Measurements from ENCODE around the gene TLR5.
A peak's percentile ranks its signal among the peaks of the same experiment; 100 is the strongest.

Gene TLR5

DNA sequence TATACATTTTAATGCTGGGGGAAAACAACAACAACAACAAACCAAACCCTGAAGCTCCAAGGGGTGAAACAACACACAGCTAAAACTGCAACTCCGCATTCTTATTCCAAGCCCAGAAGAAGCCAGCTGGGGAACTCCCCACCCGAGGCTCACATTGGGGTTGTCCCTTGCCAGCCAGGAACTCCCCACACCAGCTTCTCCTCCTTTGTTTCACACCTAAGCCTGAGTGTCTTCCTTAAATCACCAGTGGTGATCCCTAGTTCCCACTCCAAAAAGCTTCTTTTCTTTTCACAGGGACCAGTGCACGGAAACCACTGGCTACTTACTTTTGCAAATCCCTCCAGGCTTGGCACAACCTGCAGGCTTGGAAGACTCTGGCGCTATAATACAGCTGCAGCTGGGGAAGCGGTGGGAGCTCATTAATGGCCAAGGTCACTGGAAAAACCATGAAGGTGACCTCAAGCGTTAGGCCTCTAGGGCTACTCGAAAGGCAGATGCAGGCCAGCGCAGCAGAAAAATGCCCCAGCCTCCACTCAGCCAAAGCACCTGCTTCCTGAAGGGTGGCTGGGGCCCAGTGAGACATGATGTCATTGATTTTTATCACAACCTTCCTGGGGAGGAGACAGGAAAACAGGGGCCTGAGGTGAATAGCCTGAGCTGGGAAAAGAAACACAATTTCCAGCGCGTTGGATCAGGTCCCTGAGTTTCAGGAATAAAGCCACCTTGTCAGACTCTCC lies 40.1 kb downstream of the TLR5 start:
- DNase-seq, result no peak

DNA sequence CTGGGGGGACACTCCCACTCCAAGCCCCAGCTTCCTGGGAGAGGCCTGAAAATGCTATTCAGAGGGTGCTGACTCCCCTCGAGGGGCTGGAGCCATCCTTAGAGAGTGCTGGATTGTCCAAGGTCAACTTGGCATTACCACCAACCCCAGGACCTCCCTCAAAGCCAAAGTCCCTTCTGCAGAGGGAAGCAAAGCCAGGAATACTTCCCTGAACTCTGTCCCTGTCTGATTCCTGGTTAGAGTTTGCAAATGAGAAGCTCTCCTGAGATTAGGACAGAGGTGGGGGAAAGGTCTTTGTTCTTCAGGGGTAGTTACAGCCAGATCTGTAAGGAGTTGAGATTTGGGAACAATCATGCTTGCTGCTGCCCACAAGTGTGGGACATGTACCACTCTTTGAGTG lies 45.3 kb downstream of the TLR5 start:
- DNase-seq, result no peak

DNA sequence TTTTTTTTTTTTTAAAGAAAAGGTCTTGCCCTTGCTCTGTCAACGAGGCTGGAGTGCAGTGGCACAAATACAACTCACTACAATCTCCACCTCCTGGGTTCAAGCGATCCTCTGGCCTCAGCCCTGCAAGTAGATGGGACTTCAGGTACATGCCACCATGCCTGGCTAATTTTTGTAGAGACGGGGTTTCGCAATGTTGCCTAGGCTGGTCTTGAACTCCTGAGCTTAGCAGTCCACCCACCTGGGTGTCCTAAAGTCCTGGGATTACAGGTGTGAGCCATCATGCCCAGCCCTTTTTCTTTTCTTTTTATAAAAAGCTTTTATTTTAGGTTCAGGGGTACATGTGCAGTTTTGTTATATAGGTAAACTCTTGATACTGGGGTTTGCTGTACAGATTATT lies 47.2 kb downstream of the TLR5 start:
- DNase-seq, result no peak

DNA sequence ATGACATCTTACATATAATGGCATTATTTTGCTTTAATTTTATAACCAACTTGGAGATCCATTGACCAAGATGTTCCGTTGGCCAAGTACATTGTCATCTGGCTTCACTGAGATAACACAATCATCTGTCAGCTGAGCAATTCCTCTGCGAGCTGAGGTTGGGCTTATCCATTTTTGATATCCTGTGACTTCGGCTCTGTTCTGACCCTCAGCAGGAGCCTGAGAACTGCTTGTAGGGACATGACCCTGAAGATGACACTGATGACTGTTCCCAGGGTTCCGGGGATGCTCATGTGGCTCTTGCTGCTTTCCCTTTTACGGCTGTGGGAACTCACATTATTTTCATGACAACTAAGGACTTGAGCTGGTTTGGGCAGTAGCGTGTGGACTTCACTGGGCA lies 51.2 kb downstream of the TLR5 start:
- DNase-seq, result no peak

DNA sequence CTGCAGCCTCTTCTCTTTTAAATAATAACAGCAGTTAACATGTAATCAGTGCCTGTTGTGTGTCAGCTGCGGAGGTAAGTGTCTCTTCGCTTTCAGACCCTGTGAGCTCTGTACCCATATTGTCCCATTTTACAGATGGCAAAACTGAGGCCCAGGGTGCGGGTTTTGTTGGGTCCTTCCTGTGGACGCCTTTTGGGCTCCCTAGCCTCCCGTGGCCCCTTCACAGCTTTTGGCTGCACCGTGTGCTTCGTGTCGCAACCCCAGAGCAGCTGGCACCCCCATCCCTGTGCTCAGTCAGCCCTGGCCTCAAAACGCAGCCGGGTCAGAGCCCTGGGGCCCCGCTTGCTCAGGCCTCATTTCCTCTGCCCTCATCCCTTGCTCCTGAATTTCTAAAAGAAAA lies 53.8 kb downstream of the TLR5 start:
- DNase-seq, result no peak

DNA sequence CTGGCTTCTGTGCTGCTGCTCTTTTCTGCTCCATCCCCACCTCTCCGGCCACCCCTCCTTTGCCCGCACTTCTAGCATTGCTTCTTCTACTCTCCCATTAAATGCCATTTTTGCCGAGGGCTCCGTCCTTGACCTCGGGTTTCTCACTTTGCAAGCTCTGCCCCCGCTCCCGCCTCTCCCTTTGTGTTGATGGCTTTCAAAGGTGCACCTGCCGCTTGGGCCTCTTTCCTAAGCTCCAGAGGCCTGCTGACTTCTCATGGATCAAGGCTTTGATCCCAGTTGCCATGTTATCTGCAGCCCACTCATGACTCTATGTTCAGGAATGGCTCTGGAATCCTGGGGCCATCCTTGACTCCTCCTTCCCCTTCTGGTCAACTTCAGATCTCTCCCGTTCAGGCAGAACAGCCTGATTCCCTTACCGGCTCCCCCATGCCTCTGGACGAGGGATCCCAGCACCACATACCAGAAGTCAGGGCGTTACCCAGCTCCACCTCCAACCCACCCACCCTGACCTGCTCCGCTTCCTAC lies 54.3 kb downstream of the TLR5 start:
- DNase-seq, result no peak

DNA sequence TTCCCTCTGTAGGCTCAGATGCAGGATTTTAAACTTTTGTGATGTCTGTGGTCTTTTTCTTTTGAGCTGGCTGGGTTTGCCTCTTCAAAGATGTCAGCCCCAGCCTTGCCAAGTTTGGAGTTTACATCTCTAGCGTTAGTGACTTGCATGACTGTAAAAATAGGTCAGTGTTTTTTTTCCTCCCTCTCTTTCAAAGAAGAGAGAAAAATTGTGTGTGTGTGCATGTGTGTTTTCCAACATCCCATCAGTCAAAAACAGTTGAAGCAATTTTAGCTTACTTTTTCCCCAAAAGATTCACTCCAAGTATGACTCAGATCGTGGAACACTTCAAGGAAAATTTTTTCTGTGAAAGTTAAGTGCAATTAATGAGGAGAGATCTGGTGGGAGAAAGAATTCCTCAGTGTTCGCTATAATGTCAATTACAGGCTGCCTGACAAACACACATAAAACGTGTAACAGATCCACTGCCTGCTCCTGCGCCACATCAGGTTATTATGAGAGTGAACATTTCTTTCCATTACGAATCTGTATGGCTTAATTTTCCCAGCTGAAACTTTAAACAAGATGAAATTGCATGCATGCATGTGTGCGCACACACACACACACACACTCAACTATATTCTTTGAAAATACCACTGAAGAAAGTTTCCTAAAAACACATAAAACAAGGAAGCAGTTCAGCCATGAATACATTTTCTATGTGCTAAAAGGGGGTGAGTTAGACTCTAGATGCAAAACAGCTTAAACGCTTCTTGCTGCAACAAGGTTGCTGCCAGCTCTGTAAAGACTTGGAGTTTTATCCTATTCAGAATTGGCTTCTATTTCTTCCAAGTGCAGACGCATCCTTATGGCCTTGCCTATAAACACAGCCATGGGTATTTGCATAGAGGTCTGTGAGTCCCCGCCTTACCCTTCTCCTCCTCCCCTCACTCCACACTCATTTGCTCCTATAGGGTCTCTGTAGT lies 55.5 kb downstream of the TLR5 start:
- no peak for DNase-seq

DNA sequence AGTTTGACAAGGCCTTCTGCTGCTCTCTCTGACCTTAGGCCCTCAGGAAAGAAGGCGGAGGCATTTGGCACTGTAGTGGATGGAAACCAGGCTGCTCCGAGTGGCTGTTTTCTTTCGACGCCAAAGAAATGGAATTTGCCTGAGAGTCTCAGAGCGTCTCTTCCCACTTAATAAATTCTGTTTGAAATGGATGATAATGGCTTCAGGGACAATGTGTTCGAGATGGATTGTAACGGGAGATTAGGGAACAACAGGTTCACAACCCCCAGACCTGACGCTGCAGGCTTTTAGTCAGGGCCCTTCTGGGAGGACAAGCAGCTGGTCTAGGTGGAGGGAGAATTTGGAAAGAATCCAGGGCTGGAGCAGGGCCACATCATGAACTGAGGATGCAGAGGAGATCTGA lies 58.6 kb downstream of the TLR5 start:
- no peak for DNase-seq

DNA sequence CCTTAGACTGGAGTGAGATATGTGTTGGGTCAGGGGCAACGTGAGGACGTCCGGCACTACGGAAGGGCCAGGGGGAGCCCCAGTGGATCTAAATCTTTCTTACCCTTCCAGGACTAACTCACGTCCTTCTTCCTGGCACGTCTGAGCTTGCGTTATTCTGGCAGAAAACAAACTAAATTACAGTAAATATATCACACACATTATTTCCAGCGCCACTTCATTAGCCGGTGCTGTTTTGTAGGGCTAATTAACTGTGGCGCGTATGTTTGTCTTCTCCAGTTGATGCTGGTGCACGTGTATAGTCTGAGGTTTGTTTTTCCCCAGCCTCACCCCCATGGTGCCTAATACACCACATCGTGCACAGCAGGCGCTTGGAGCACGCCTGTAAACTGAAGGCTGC lies 59.2 kb downstream of the TLR5 start:
- no peak for DNase-seq

DNA sequence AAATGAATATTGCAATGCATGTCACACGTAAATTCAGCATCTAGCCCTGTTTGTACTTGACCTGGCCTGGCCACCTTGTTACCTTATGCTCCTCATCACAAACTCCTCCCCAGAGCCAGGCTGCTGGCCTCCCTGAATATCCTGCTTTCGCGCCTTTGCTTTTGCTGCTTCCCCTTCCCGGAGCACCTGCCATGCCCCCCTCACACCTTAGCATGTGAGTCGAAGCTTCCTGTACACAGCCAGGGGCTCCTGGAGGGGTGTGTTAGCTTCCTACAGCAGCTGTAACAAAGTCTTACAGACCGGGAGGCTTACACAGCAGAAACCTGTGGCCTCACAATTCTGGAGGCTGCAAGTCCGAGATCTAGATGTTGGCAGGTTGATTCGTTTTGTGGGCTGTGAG lies 60.1 kb downstream of the TLR5 start:
- no peak for DNase-seq

DNA sequence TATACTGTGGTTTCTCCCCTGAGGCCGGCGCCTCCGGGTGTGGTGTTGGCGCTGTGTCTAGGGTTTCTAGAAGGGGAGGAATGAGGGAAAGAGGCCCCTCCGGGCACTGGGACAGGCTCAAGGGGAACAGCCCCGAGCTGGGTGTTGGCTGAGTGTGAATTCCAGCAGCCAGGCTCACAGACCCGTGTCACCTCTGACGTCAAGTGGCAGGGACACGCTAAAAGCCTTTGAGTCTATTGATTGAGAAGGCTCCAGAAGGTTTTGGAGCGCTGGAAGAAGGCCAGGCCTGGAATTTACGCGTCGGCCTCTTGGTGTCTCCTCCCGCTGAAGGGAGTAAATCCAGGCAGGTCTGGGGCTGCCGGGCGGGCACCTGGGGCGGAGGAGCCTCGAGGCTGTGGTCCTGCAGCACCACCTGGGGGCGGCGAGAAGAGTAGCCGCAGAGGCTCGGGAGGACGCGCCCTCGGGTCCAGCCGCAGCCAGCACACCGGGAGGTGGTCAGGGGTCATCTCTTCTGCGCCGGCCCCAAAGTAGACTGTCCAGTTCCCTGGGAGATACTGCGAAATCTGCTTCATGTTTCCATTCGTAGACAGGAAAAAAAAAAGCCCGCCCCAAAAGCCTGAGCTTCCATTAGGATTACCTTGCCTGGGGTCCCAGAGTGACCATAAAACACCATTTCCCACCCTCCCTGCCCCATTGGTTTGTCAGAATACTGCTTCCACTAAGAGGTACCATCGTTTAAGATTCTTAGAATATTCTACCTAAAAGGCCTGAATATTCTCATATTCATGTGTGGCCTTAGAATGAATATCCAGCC lies 61.7 kb downstream of the TLR5 start:
- peak; percentile 54 for DNase-seq

DNA sequence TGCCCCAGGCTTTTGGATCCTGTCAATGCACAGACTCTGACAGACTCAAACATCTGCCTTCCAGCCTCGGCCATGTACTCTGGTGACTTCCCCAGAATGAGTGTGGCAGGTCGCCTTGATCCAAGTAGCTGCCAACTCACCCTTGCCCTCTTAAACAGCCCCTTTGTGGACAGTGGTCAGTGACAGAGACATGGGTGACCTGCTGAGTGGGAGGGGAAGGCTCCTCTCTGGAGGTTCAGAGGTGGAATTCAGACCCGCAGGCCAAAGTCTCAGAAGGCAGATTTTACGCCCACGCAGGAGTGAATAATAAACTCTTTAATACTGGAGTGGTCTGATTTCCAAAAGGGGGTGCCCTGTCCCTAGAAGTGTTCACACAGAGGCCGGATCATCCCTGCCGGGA lies 63.5 kb downstream of the TLR5 start:
- no peak for DNase-seq

DNA sequence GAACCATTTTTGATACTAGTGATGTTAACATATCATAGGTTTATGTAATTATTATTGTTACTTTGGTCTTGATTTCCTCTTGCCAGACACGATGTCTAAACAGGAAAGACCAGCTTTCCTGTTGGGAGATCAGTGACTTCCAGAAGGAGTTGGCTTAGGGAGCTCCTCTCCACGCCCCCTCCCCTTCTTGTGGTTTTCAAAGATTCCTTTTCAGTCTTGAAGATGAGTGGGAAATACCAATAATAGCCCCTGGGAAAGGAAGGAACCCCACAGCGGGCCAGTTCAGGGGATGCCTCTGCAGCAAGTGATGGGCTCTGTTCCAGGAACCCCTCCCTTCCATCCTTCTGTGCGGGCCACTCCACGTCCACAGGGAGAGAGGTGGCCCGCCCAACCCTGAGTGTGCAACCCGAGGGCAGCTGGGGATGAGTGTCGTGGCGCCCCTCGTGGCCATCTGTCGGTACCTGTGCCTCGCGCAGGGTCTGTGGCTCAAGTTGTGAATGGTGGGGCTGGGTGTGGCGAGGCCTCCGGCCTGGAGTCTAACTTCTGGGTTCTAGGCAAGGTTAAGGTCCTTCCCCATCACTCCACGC lies 65.7 kb downstream of the TLR5 start:
- DNase-seq, result no peak

DNA sequence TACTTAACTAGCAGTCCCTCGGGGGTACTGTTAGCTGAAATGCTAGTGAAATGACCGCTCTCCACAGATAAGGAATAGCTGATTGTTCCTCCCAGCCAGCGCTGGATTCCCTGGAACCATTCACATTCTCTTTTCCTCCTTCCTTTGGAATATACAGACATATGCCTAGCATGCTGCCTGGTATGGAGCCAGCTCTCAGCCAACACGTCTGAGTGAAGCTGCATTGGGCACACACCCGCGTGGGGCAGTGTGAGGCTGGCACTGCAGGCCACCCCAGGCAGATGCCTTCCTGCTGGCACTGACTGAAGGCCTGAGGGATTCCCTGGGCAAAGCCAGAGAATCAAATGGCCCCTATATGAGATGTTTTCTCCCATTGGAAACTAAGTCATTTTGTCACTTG lies 66.7 kb downstream of the TLR5 start:
- no peak for DNase-seq

DNA sequence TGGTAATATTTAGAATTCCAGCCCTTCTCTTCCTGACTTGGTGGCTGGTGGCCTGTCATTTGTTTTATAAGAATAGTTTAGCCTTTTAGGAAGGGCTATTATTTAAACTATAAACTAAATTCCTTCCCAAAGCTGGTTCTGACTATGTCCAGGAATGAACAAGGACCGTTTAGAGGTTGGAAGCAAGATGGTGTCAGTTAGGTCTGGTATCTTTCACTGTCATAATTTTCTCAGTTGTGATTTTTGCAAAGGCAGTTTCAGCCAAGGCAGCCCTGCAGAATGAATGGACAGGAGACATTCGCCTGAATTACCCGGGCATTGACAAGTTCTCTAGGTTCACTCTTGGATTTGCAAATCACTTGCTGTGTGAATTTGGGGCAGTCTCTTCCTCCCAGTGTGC lies 67.2 kb downstream of the TLR5 start:
- DNase-seq, result no peak

DNA sequence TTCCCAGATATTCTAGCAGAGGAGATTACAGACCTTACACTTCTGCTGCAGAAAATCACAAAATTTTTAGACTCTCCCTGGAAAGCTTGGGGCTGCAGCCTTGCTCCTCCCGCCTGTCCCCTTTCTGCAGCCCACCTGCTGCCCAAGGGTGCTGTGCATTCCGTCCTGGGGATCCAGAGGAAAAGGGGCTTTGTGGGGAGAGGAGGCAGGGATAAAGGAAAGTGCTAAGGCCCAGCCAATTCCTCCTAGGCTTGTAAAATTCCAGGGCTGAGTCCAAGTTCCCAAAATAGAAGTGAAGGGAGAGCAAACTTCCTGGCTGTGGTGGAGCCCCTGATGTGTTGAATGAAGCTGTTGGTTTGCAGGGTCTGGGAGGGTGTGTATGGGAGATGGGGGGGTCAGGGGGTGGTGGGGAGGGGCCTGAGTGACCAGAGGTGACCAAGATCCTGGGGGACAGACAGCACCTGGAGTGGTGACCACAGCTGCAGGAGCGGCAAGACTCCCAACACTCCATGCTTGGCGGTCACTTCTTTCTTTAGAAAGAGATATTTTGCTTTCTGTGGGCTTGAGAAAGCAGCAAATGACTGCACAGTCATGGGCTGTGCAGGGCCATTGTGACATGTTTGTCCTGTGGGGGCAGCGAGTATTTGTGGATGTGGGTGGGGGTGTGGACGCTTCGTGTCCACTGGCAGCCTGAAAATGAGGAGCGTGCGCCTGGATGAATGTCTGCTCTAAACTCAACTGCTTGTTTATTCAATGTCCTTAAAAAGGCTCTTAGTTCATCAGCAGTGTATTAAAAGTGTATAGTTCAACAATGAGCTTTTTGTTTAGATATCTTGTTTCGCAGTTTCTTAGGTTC lies 68.4 kb downstream of the TLR5 start:
- DNase-seq, result no peak

DNA sequence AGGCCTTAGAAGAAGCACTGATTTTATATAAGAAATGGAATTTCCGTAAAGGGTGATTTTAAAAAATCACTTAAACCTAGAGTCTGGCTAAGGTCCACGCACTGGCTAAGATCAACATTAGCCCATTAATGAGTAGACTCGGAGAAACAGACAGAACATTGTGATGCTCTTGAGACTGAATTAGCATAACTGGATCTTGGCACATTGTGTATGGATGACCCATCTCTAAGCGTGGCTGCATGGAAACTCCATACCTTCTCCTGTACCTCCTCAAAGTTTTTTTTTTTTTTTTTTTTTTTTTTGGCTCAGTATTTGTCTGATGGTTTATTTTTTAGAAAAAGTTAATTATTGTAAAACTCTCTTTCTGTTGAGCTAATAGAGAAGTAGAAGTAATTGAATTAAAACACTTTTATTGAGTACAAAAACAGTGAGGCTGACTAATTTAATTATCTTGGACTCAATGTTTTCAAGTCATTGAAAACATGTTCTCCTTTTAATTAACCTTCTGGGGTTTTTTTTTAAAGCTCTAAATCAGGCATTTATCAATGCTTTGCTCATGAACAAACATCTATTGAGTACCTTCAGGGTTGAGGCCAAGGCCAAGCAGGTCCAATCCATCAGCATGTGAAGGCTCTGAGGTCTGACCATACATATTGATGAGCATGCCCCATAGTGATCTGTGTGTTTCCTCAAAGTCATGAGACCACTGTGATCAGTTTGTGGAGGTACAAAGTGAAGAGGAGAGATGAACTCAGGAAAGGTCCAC lies 74.0 kb downstream of the TLR5 start:
- DNase-seq, result no peak

DNA sequence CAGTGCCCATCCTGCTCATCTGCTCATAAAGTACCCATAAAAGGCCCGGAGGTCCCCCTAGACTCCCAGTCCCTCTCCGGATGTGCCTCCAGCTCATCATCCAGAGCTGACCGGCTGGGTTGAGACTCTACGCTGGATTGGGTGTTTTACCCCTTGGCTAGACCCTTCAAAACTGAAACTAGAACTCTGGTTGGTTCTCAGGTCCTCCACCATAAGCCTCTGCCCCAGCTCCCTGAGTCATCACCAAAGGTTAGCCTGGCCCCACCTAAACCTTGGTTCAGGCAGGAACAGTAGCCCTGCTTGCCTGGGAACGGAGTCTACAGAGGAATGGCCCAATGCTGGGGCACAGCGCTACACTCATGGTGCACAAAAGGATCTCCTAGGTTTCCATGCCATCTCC lies 75.1 kb downstream of the TLR5 start:
- DNase-seq, result no peak

DNA sequence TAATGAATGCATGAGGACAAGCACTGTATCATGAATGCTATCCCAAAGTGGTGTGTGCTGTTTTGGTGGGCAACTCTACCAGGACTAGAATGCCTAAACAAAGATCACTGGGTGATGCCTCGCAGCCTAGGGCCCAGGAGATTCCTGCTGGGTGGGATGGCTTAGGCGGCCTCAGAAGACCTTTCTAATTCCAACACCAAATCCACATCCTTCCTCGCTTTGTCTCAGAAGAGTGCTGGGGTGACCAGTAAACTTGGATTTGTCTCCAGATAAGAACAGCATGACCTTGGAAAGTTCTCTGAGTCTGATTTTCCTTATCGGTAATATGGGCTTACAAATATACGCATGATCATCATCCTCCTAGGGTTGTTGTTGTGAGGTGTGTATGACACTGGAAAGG lies 76.6 kb downstream of the TLR5 start:
- no peak for DNase-seq

DNA sequence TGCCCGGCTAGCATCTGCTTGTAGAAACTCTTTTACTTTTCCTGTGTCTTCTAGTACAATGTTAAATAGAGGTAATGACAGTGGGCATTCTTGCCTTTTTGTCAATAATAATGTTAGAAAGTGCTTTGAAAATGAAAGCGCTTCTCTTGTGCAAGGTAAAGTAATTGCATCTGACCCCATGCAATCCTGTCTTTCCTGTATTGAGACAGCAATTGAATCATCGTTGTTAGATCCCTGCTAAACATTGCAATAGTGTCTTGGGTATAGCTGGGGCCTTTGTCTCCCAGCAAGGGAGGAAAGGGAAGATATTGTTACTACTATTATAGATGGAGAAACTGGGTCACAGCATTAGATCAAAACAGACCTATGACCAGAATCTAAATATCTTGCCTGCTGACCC lies 80.9 kb downstream of the TLR5 start:
- DNase-seq, result no peak

DNA sequence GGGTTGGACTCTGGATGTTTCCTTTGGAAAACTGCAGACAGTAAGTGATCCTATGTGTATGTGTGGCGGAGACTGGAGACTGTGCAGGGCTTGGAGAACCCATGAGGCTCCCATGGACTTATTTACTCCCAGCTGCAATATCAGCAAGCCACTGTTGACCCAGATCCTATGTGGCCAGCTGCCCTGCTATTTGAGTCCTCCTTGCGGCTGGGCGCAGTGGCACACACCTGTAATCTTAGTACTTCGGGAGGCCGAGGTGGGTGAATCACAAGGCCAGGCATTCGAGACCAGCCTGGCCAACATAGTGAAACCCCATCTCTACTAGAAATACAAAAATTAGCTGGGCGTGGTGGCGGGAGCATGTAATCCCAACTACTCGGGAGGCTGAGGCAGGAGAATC lies 83.5 kb downstream of the TLR5 start:
- no peak for DNase-seq

All from amniotic stem cell (primary cell).